ENCODE results near the gene CD82. TPM values are rescaled to one million over a fixed set of nuclear protein-coding genes. Genes with fewer than 3 reads are reported as not detected.

Gene CD82
- total RNA-seq, 4 donors from 2014 or later: 77.6 to 155 (median 118) TPM

- H3K4me1 ChIP-seq: no peaks in the 10 kb centered on the region
- no peak overlapping the region for H3K4me3 ChIP-seq
- H3K9me3 ChIP-seq: no peaks in the 10 kb centered on the region
- TF ChIP-seq POLR2AphosphoS5 (IDR thresholded peaks at IDR 0.05): no peak
- TF ChIP-seq POLR2A (IDR thresholded peaks at IDR 0.05): no peak
- TF ChIP-seq EP300 (IDR thresholded peaks at IDR 0.05): no peak
- TF ChIP-seq CTCF (IDR thresholded peaks at IDR 0.05): no peak
- no peaks in the 10 kb centered on the region for H3K36me3 ChIP-seq
- no peak for DNase-seq (ENCODE audit: low spot score in 2 of 2)
- 78% methylated on average over 12 of the region's 15 CpGs for WGBS
- peaks cover 24% of the 10 kb centered on the region for H3K27me3 ChIP-seq
- no peak overlapping the region for H3K27ac ChIP-seq
Measured at GRCh38 chr11:44651535-44652155, 86.2 kb downstream of the CD82 start.

- no peak overlapping the region for H3K4me3 ChIP-seq
- no peak overlapping the region for H3K27ac ChIP-seq
- no peaks in the 10 kb centered on the region for H3K9me3 ChIP-seq
- no peaks in the 10 kb centered on the region for H3K36me3 ChIP-seq
- H3K4me1 ChIP-seq: no peaks in the 10 kb centered on the region
- 85% methylated on average over 14 of the region's 16 CpGs for WGBS
- no peak for DNase-seq (ENCODE audit: low spot score in 2 of 2)
- TF ChIP-seq CTCF (IDR thresholded peaks at IDR 0.05) (no peak), EP300 (IDR thresholded peaks at IDR 0.05) (no peak), POLR2AphosphoS5 (IDR thresholded peaks at IDR 0.05) (no peak)
- H3K27me3 ChIP-seq: peaks cover 24% of the 10 kb centered on the region
Measured at GRCh38 chr11:44652901-44653644, 87.6 kb downstream of the CD82 start.

DNA sequence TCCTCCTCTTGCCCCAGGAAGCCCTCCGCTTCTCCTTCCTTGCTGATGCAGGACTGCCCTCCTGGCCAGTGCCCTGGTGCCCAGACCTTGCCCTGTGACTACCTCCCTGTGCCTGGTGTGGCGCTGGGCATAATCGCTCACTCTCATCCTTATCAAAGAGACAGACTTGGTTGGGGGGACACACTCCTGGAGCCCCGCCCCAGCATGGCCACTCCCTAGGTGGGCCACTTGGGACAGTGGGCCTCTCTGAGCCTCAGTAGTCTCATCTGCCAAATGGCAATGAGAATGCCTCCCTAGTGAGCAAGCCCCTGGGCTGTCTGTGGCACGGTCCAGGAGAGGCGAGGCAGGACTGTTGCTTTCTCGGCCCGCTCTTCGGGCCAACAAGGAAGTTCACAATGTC lies 88.6 kb downstream of the CD82 start:
- H3K4me1 ChIP-seq: no peaks in the 10 kb centered on the region
- H3K4me3 ChIP-seq: no peak overlapping the region
- no peak for DNase-seq (ENCODE audit: low spot score in 2 of 2)
- H3K36me3 ChIP-seq: no peaks in the 10 kb centered on the region
- WGBS: no CpG with 5 or more reads among the region's 9 CpGs
- H3K27me3 ChIP-seq: peaks cover 27% of the 10 kb centered on the region
- H3K9me3 ChIP-seq: no peaks in the 10 kb centered on the region
- no peak overlapping the region for H3K27ac ChIP-seq
- TF ChIP-seq EP300 (IDR thresholded peaks at IDR 0.05) (no peak), POLR2A (IDR thresholded peaks at IDR 0.05) (no peak), CTCF (IDR thresholded peaks at IDR 0.05) (no peak), POLR2AphosphoS5 (IDR thresholded peaks at IDR 0.05) (no peak)

GRCh38 chr11:44654596-44654995 lies 89.1 kb downstream of the CD82 start:
- no peak for DNase-seq (ENCODE audit: low spot score in 2 of 2)
- peaks cover 27% of the 10 kb centered on the region for H3K27me3 ChIP-seq
- H3K36me3 ChIP-seq: no peaks in the 10 kb centered on the region
- 89% methylated on average over 9 of the region's 10 CpGs for WGBS
- no peaks in the 10 kb centered on the region for H3K9me3 ChIP-seq
- H3K27ac ChIP-seq: no peak overlapping the region
- no peaks in the 10 kb centered on the region for H3K4me1 ChIP-seq
- no peak overlapping the region for H3K4me3 ChIP-seq
- TF ChIP-seq EP300 (IDR thresholded peaks at IDR 0.05): no peak
- TF ChIP-seq CTCF (IDR thresholded peaks at IDR 0.05): no peak
- TF ChIP-seq POLR2A (IDR thresholded peaks at IDR 0.05): no peak
- TF ChIP-seq POLR2AphosphoS5 (IDR thresholded peaks at IDR 0.05): no peak

DNA sequence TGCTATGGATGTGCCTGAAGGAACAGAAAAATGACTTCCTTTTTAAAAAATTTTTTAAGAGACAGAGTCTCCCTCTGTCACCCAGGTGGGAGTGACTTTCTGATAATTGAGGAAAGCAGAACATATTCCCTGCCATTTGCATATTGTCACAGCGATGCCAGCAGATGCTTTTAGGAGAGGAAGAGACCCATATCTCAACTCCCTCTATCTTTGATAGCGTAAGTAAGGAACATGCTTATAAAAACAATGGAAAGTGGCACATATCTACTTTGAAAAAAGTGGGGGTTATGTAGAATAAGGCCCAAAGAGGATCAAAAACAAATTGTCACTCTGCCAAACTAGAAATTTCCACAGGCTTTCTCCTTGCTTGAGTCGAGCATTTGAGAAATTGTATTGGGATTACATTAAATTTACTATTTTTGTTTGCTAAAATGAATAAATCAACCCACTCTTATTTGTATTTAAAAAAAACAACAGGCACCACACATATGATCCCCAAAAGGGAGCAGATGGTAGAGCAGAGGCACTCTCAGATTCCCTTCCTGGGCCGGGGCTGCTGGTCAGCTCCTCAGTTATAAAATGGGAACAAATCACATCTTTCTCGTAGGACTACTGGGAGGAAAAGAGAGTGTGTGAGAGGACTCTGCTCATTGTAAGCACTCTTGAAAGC lies 92.5 kb downstream of the CD82 start:
- Histone ChIP-seq H3K36me3 (no peaks in the 10 kb centered on the region), H3K4me1 (no peaks in the 10 kb centered on the region), H3K4me3 (no peak overlapping the region), H3K27me3 (peaks cover 13% of the 10 kb centered on the region), H3K9me3 (no peaks in the 10 kb centered on the region), H3K27ac (no peak overlapping the region)
- DNase-seq (ENCODE audit: low spot score in 2 of 2): no peak
- no peak for TF ChIP-seq POLR2AphosphoS5 (IDR thresholded peaks at IDR 0.05)
- TF ChIP-seq EP300 (IDR thresholded peaks at IDR 0.05): no peak
- TF ChIP-seq POLR2A (IDR thresholded peaks at IDR 0.05): no peak
- TF ChIP-seq CTCF (IDR thresholded peaks at IDR 0.05): no peak
- 91% methylated on average over 5 of the region's 5 CpGs for whole genome bisulfite sequencing
